SK-N-MC (cell line): Measurements from ENCODE around the gene ME3.

ENCODE experiments used
- EZH2 ChIP-seq: fragments of 200-600 bp; sonication (generic); IDR thresholded peaks from one replicate; pipeline ENCODE4 v1.6.1; 2017; ENCODE audit warnings: antibody characterized with exemption
- FOXP2 ChIP-seq: optimal IDR thresholded peaks from 2 replicates; pipeline ENCODE3; 2011; ENCODE audit warnings: mild to moderate bottlenecking, moderate library complexity; ENCODE audit not compliant: insufficient read depth; ENCODE audit errors: extremely low read length, control extremely low read depth
- POLR2AphosphoS5 ChIP-seq: IDR thresholded peaks from 2 replicates; pipeline ENCODE4 v1.6.1; 2012; ENCODE audit warnings: mild to moderate bottlenecking, low read depth, low read length, borderline replicate concordance

- TF ChIP-seq POLR2AphosphoS5 (no peak), EZH2 (no peak), FOXP2 (no peak)
These were observed 186.0 kb downstream of the ME3 start for GRCh38 chr11:86486261-86487030.
